GM19328 (cell line): ENCODE data around the gene PAK3.

Experiments
- ATAC-seq: cut with Tn5 transposase; IDR thresholded peaks from one replicate; pipeline ENCODE4 v1.9.1; 2021; ENCODE audit warnings: mild to moderate bottlenecking, moderate library complexity; ENCODE audit not compliant: unreplicated experiment

PAK3 gene

GRCh38 chrX:111095974-111096895 lies at the start of gene PAK3:
Gene PAK3 (plus strand): TSS chrX:111096191. CDS start chrX:111123104, 26,913 bp downstream.
- ATAC-seq: no peak

- ATAC-seq: no peak
These were observed 48.4 kb upstream of the PAK3 start for GRCh38 chrX:111047575-111047974.

GRCh38 chrX:111052478-111052877 lies 43.5 kb upstream of the PAK3 start:
- no peak for ATAC-seq

- ATAC-seq: no peak
These were observed 24.3 kb upstream of the PAK3 start for GRCh38 chrX:111071542-111072277.

GRCh38 chrX:111083081-111083480 lies 12.9 kb upstream of the PAK3 start:
- no peak for ATAC-seq

- no peak for ATAC-seq
These were observed 9.4 kb upstream of the PAK3 start for GRCh38 chrX:111086591-111087006.

GRCh38 chrX:111088628-111089027 lies 7.4 kb upstream of the PAK3 start:
- no peak for ATAC-seq

GRCh38 chrX:111090458-111090857 lies 5.5 kb upstream of the PAK3 start:
- ATAC-seq: no peak

- no peak for ATAC-seq
These were observed 2.9 kb downstream of the PAK3 start for GRCh38 chrX:111098874-111099273.

- peak; percentile 61 for ATAC-seq
These were observed 4.2 kb downstream of the PAK3 start for GRCh38 chrX:111100191-111100590.

- ATAC-seq: no peak
These were observed 5.6 kb downstream of the PAK3 start for GRCh38 chrX:111101580-111101979.

- ATAC-seq: no peak
These were observed 6.6 kb downstream of the PAK3 start for GRCh38 chrX:111102636-111103035.

- ATAC-seq: no peak
These were observed 7.3 kb downstream of the PAK3 start for GRCh38 chrX:111103246-111103645.

GRCh38 chrX:111110098-111110775 lies 14.2 kb downstream of the PAK3 start:
- ATAC-seq: no peak

GRCh38 chrX:111114806-111115205 lies 18.8 kb downstream of the PAK3 start:
- no peak for ATAC-seq

GRCh38 chrX:111116666-111117065 lies 20.7 kb downstream of the PAK3 start:
- no peak for ATAC-seq

GRCh38 chrX:111119341-111119740 lies 23.4 kb downstream of the PAK3 start:
- ATAC-seq: no peak

- ATAC-seq: no peak
These were observed 27.1 kb downstream of the PAK3 start for GRCh38 chrX:111123125-111123524.

- no peak for ATAC-seq
These were observed 27.7 kb downstream of the PAK3 start for GRCh38 chrX:111123606-111124179.

GRCh38 chrX:111124418-111124817 lies 28.4 kb downstream of the PAK3 start:
- ATAC-seq: no peak

GRCh38 chrX:111127038-111127437 lies 31.0 kb downstream of the PAK3 start:
- ATAC-seq: no peak
